ENCODE data around the gene SARS1. TPM values are rescaled to one million over a fixed set of nuclear protein-coding genes. Genes with fewer than 3 reads are reported as not detected.

Gene SARS1
- total RNA-seq, 2 experiments from 2014 or later: 193 to 195 TPM

- H3K4me1 Mint-ChIP-seq: peaks cover 2% of the 10 kb centered on the region
- ChIA-PET CTCF (interaction anchor here (0.7 to 3.9 kb wide), 12 partner anchors 10 to 269 kb away, joined by 3 to 38 read pairs (median 4); partner anchors contain the start of genes PSRC1 and SORT1), POLR2A (interaction anchor here (0.9 kb wide), 1 partner anchor 135 kb away, joined by 3 read pairs; no protein-coding TSS in a partner anchor)
- H3K36me3 Mint-ChIP-seq (ENCODE audit: low read depth): no peaks in the 10 kb centered on the region
- DNase-seq: peak; percentile 79
- no peaks in the 10 kb centered on the region for H3K9me3 Mint-ChIP-seq
- H3K4me3 Mint-ChIP-seq: no peak overlapping the region
- no peaks in the 10 kb centered on the region for H3K27me3 Mint-ChIP-seq
- H3K27ac Mint-ChIP-seq: no peak overlapping the region
Observed at GRCh38 chr1:109263597-109264378, 50.1 kb downstream of the SARS1 start.

DNA sequence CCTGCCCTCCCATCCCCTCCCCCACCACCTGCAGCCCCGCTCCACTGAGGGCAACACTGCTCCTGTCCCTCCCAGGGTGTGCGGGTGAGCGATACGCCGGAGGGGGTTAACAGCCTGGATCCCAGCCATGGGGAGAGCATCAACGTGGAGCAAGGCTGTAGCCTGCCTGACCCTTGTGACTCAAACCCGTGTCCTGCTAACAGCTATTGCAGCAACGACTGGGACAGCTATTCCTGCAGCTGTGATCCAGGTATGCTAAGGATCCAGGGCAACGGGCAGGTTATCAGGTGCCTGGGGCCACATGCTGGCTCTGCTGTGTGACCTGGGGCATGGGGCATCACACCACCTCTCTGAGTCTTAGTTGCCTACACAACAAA, 50.6 kb downstream of the SARS1 start:
- POLR2A ChIA-PET: interaction anchor here (0.9 kb wide), 1 partner anchor 135 kb away, joined by 3 read pairs; no protein-coding TSS in a partner anchor
- DNase-seq: no peak
- Mint-ChIP-seq H3K4me3 (no peak overlapping the region), H3K27ac (no peak overlapping the region), H3K9me3 (no peaks in the 10 kb centered on the region), H3K4me1 (peaks cover 2% of the 10 kb centered on the region), H3K27me3 (no peaks in the 10 kb centered on the region), H3K36me3 (ENCODE audit: low read depth) (no peaks in the 10 kb centered on the region)
- CTCF ChIA-PET: interaction anchor here (0.7 to 3.9 kb wide), 13 partner anchors 11 to 268 kb away, joined by 3 to 38 read pairs (median 4); partner anchors contain the start of genes PSRC1 and SORT1

DNA sequence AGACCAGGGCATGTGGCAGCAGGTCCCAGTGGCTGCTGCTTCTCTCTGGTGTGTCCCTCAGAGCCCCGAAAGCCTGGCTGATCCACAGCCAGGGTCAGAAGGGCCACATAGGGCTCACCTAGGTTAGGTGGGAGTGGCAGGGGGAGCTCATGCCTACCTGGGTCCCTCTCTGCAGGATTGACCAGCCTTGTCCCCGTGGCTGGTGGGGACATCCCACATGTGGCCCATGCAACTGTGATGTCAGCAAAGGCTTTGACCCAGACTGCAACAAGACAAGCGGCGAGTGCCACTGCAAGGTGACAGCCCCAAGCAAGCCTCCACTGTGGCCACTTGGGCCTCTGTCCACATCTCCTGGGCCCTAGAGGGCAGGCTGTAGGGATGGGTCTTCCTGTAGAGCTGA, 51.3 kb downstream of the SARS1 start:
- Mint-ChIP-seq H3K27ac (no peak overlapping the region), H3K4me1 (peaks cover 2% of the 10 kb centered on the region), H3K36me3 (ENCODE audit: low read depth) (no peaks in the 10 kb centered on the region), H3K27me3 (no peaks in the 10 kb centered on the region), H3K9me3 (no peaks in the 10 kb centered on the region), H3K4me3 (no peak overlapping the region)
- ChIA-PET POLR2A (no interaction called here), CTCF (interaction anchor here (1.3 to 3.9 kb wide), 6 partner anchors 12 to 268 kb away, joined by 3 to 38 read pairs (median 9); partner anchors contain the start of genes PSRC1 and SORT1)
- no peak for DNase-seq

DNA sequence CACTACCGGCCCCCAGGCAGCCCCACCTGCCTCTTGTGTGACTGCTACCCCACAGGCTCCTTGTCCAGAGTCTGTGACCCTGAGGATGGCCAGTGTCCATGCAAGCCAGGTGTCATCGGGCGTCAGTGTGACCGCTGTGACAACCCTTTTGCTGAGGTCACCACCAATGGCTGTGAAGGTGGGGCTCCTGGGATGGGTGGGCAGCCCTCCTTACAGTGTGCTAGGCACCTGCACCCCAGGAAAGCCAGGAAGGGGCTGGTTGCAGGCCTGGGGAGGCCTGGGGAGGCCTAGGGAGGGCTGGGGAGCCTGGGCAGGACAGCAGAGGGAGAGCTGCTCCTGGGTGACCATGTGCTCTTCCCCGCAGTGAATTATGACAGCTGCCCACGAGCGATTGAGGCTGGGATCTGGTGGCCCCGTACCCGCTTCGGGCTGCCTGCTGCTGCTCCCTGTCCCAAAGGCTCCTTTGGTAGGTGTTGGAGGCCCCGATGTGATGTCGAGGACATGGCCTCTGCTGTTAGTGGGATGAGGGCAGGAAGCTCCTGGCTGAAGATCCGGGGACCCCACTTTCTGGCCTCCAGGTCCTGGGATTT, 52.1 kb downstream of the SARS1 start:
- H3K9me3 Mint-ChIP-seq: no peaks in the 10 kb centered on the region
- ChIA-PET CTCF (interaction anchor here (0.6 to 3.9 kb wide), 4 partner anchors 11 to 267 kb away, joined by 3 to 38 read pairs (median 16); partner anchors contain the start of gene SORT1), POLR2A (no interaction called here)
- H3K27me3 Mint-ChIP-seq: no peaks in the 10 kb centered on the region
- no peak for DNase-seq
- H3K27ac Mint-ChIP-seq: no peak overlapping the region
- H3K36me3 Mint-ChIP-seq (ENCODE audit: low read depth): no peaks in the 10 kb centered on the region
- H3K4me1 Mint-ChIP-seq: peaks cover 2% of the 10 kb centered on the region
- H3K4me3 Mint-ChIP-seq: no peak overlapping the region

DNA sequence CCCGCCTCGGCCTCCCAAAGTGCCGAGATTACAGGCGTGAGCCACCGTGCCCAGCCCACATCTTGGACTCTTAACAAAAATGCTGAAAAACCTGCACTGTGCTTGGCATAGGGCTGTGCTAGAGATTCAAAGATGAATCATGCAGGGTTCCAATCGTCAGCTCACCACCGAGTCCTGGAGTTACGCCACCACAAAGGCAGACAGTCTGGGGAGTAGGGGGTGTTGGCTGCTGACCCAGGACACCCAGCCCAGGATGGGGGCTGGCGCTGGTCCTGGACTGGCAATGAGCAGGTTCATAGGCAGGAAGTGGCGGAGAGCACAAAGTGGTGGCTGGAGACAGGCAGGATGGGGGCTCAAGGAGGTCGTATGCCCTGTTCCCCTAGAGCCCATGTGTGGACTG, 53.2 kb downstream of the SARS1 start:
- Mint-ChIP-seq H3K27me3 (no peaks in the 10 kb centered on the region), H3K4me1 (peaks cover 2% of the 10 kb centered on the region), H3K27ac (no peak overlapping the region), H3K4me3 (no peak overlapping the region), H3K36me3 (ENCODE audit: low read depth) (no peaks in the 10 kb centered on the region), H3K9me3 (no peaks in the 10 kb centered on the region)
- ChIA-PET POLR2A (interaction anchor here (1.1 kb wide), 1 partner anchor 132 kb away, joined by 4 read pairs; no protein-coding TSS in a partner anchor), CTCF (interaction anchor here (2.5 to 3.9 kb wide), 3 partner anchors 10 to 266 kb away, joined by 10 to 38 read pairs (median 22); partner anchors contain the start of gene SORT1)
- DNase-seq: no peak

- H3K4me3 Mint-ChIP-seq: no peak overlapping the region
- POLR2A ChIA-PET: interaction anchor here (1.1 kb wide), 1 partner anchor 131 kb away, joined by 4 read pairs; no protein-coding TSS in a partner anchor
- no peaks in the 10 kb centered on the region for H3K36me3 Mint-ChIP-seq (ENCODE audit: low read depth)
- peaks cover 2% of the 10 kb centered on the region for H3K4me1 Mint-ChIP-seq
- CTCF ChIA-PET: interaction anchor here (0.6 to 0.9 kb wide), 3 partner anchors 15 to 436 kb away, joined by 3 to 5 read pairs (median 3); partner anchors contain the start of gene PSRC1
- H3K27ac Mint-ChIP-seq: no peak overlapping the region
- no peak for DNase-seq
- H3K27me3 Mint-ChIP-seq: no peaks in the 10 kb centered on the region
- no peaks in the 10 kb centered on the region for H3K9me3 Mint-ChIP-seq
Observed at GRCh38 chr1:109267743-109268300, 54.1 kb downstream of the SARS1 start.

GRCh38 chr1:109268431-109269211, 54.9 kb downstream of the SARS1 start:
- Mint-ChIP-seq H3K27me3 (no peaks in the 10 kb centered on the region), H3K9me3 (no peaks in the 10 kb centered on the region), H3K4me3 (no peak overlapping the region), H3K36me3 (ENCODE audit: low read depth) (no peaks in the 10 kb centered on the region), H3K27ac (no peak overlapping the region), H3K4me1 (no peaks in the 10 kb centered on the region)
- DNase-seq: no peak
- ChIA-PET CTCF (interaction anchor here (0.7 to 0.9 kb wide), 2 partner anchors 14 to 130 kb away, joined by 3 read pairs; partner anchors contain the start of gene PSRC1), POLR2A (no interaction called here)

GRCh38 chr1:109269212-109269980, 55.7 kb downstream of the SARS1 start:
- Mint-ChIP-seq H3K4me1 (peaks cover 3% of the 10 kb centered on the region), H3K9me3 (no peaks in the 10 kb centered on the region), H3K4me3 (no peak overlapping the region), H3K27ac (no peak overlapping the region), H3K36me3 (ENCODE audit: low read depth) (no peaks in the 10 kb centered on the region), H3K27me3 (no peaks in the 10 kb centered on the region)
- no peak for DNase-seq
- CTCF ChIA-PET: no interaction called here
- POLR2A ChIA-PET: no interaction called here

DNA sequence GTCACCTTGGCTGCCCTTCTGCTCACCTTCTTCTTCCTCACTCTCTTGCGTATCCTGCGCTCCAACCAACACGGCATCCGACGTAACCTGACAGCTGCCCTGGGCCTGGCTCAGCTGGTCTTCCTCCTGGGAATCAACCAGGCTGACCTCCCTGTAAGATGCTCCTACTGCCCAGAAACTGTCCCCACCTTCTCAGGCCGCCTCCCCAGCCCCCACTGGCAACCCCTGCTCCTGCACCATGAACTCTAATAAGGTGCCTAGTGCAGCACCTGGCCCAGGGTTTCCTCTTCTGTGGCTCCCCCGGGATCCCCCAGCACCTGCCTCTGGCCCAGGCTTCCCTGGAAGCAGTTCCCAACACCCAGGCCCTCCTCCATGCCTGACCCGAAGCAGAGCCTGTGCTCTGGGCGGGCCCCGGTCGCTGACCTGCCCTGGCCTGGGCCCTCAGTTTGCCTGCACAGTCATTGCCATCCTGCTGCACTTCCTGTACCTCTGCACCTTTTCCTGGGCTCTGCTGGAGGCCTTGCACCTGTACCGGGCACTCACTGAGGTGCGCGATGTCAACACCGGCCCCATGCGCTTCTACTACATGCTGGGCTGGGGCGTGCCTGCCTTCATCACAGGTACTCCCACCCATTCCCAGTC, 56.4 kb downstream of the SARS1 start:
- Mint-ChIP-seq H3K27me3 (no peaks in the 10 kb centered on the region), H3K4me3 (no peak overlapping the region), H3K9me3 (no peaks in the 10 kb centered on the region), H3K4me1 (peaks cover 7% of the 10 kb centered on the region), H3K36me3 (ENCODE audit: low read depth) (no peaks in the 10 kb centered on the region), H3K27ac (no peak overlapping the region)
- DNase-seq: no peak
- CTCF ChIA-PET: no interaction called here
- POLR2A ChIA-PET: no interaction called here

DNA sequence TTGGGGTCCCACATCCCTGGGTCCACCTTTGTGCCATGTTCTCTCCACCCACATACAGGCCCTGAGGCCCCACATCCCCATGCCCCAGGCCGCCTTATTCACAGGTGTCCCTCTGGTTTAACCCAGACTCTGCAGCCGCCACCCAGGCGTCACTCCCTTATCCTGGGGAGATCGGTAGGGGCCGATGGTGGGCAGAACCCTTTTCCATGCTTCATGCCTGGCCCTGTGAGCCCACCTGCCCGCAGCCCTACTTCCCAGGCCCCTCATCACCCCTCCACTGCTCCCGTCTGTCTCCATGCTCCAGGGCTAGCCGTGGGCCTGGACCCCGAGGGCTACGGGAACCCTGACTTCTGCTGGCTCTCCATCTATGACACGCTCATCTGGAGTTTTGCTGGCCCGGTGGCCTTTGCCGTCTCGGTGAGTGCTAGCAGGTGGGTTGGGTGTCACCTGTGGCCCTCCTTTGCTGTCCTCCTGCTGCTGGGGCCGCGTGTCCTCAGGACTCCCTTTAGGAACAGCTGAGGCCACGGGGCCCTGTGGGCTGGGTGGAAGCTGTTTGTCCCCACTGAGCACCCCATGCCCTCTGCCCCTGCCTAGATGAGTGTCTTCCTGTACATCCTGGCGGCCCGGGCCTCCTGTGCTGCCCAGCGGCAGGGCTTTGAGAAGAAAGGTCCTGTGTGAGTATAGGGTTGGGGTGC, 57.1 kb downstream of the SARS1 start:
- peaks cover 12% of the 10 kb centered on the region for H3K4me1 Mint-ChIP-seq
- H3K36me3 Mint-ChIP-seq (ENCODE audit: low read depth): no peaks in the 10 kb centered on the region
- no peak overlapping the region for H3K27ac Mint-ChIP-seq
- ChIA-PET CTCF (no interaction called here), POLR2A (no interaction called here)
- DNase-seq: no peak
- H3K9me3 Mint-ChIP-seq: no peaks in the 10 kb centered on the region
- no peaks in the 10 kb centered on the region for H3K27me3 Mint-ChIP-seq
- H3K4me3 Mint-ChIP-seq: no peak overlapping the region

DNA sequence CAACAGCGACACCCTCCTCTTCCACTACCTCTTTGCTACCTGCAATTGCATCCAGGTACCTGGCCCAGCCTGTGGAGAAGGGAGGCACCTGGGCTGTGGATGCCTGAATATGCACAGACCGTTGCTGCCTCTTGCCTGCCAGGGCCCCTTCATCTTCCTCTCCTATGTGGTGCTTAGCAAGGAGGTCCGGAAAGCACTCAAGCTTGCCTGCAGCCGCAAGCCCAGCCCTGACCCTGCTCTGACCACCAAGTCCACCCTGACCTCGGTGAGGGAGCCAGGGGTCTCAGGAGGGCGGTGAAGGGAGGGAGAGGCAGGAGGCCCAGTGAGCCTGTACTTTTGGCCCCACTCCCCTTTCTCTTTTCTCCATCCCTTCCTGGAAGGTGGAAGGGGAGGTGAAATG, 57.7 kb downstream of the SARS1 start:
- Mint-ChIP-seq H3K4me3 (no peak overlapping the region), H3K4me1 (peaks cover 12% of the 10 kb centered on the region), H3K27ac (no peak overlapping the region), H3K36me3 (ENCODE audit: low read depth) (no peaks in the 10 kb centered on the region), H3K9me3 (no peaks in the 10 kb centered on the region), H3K27me3 (no peaks in the 10 kb centered on the region)
- POLR2A ChIA-PET: no interaction called here
- CTCF ChIA-PET: no interaction called here
- no peak for DNase-seq
